HG02642 (cell line): ENCODE results near the gene ABCA6.

Experiments used
- ATAC-seq: cut with Tn5 transposase; IDR thresholded peaks from one replicate; pipeline ENCODE4 v1.9.1; 2021; ENCODE audit warnings: mild to moderate bottlenecking; ENCODE audit not compliant: unreplicated experiment, poor library complexity

The ABCA6 gene

GRCh38 chr17:69056179-69056823 is 85.4 kb downstream of the ABCA6 start:
- ATAC-seq = no peak

GRCh38 chr17:69055334-69055733 is 86.4 kb downstream of the ABCA6 start:
- no peak for ATAC-seq

- no peak for ATAC-seq
Observed at GRCh38 chr17:69050999-69051775, 90.5 kb downstream of the ABCA6 start.

GRCh38 chr17:69048634-69049033 is 93.1 kb downstream of the ABCA6 start:
- no peak for ATAC-seq

GRCh38 chr17:69047368-69048263 is 94.1 kb downstream of the ABCA6 start:
- ATAC-seq = no peak

- ATAC-seq = no peak
Observed at GRCh38 chr17:69046121-69046807, 95.4 kb downstream of the ABCA6 start.

GRCh38 chr17:69045646-69046045 is 96.0 kb downstream of the ABCA6 start:
- ATAC-seq = no peak

GRCh38 chr17:69044371-69044770 is 97.3 kb downstream of the ABCA6 start:
- ATAC-seq = no peak

GRCh38 chr17:69043098-69043734 is 98.5 kb downstream of the ABCA6 start:
- no peak for ATAC-seq

GRCh38 chr17:69042308-69042707 is 99.4 kb downstream of the ABCA6 start:
- no peak for ATAC-seq

- ATAC-seq = no peak
Observed at GRCh38 chr17:69031839-69032238, 109.9 kb downstream of the ABCA6 start.

- ATAC-seq = no peak
Observed at GRCh38 chr17:69030169-69030568, 111.5 kb downstream of the ABCA6 start.
